Mononuclear cell (primary cell): ENCODE results near the gene SLCO1B1. TPM values are rescaled to one million over a fixed set of nuclear protein-coding genes. Genes with fewer than 3 reads are reported as not detected.

Experiments used
- H3K27me3 ChIP-seq: 2 replicates; pipeline ENCODE4 v1.6.0; 2011; ENCODE audit warnings: low read length, control low read depth; ENCODE audit not compliant: insufficient read depth
- H3K4me1 ChIP-seq: 2 replicates; pipeline ENCODE4 v1.5.1; 2011; ENCODE audit warnings: mild to moderate bottlenecking, low read length, control low read depth; ENCODE audit not compliant: insufficient read depth
- H3K4me3 ChIP-seq: 2 replicates; pipeline ENCODE4 v1.5.1; 2011; ENCODE audit warnings: mild to moderate bottlenecking, low read length, moderate library complexity
- H3K9me3 ChIP-seq: 2 replicates; pipeline ENCODE4 v1.5.1; 2011; ENCODE audit warnings: low read depth, mild to moderate bottlenecking, control low read depth, low read length
- total RNA-seq: library from RNA; depleted of rRNA; stranded (reverse); fragments of >200 nt; gene quantifications from one replicate; pipeline ENCODE4 v1.2.3, GENCODE V29; 2012

SLCO1B1 gene
- total RNA-seq, 1 donor, result not detected

DNA sequence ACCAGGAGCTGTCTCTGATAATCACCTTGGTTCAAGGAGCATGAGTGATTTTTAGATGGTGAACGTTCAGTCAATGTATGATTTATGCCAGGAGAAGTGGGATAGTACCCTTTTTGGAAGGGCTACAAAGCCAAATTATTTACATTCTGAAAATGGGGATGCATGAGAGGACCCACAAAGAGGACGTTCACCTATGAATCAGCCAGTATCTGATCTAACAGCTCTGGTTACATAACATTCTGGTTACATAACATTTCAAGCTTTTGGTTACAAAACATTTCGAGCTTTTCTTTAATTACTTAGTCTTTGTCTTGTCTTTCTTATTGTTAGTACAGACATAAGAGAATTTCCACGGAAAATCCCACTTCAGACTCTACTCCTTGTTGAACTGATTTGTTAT, 134.9 kb downstream of the SLCO1B1 start:
- H3K9me3 ChIP-seq, result no peaks in the 10 kb centered on the region
- H3K4me1 ChIP-seq, result peaks cover 12% of the 10 kb centered on the region
- H3K4me3 ChIP-seq, result no peak overlapping the region
- H3K27me3 ChIP-seq, result no peaks in the 10 kb centered on the region

DNA sequence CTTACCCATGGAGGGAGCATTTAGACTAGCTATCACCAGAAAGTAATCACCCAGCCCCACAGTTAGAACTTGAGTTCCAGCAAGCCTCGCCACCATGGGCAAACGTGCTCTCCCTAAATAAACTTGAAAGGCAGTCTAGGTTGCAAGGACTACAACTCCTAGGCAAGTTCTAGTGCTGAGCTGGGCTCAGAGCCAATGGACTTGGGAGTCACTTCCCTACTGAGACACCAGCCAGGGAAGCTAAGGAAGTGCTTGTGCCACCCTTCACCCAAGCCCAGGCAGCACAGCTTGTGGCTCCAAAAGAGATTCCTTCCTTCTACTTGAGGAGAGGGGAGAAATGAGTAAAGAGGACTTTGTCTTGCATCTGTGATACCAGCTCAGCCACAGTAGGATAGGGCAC, 145.8 kb downstream of the SLCO1B1 start:
- Histone ChIP-seq H3K27me3 (peaks cover 4% of the 10 kb centered on the region), H3K4me3 (no peak overlapping the region), H3K9me3 (no peaks in the 10 kb centered on the region)

More for the DNA sequence above, 145.8 kb downstream of the SLCO1B1 start:
- H3K4me1 ChIP-seq, result no peaks in the 10 kb centered on the region

Other genes starting within 250 kb of the SLCO1B1 start
- gene SLCO1A2, start 203.7 kb downstream of the SLCO1B1 start, total RNA-seq, result under 0.01 TPM
- not detected for gene IAPP, start 241.7 kb downstream of the SLCO1B1 start, total RNA-seq